Activated CD8-positive, alpha-beta memory T cell treated with anti-CD3 and anti-CD28 coated beads, Interleukin-2, amount 50 U/mL, for 24 hours (primary cell): ENCODE results near the gene MVK.

ENCODE experiments used
- DNase-seq: peaks from one replicate; pipeline ENCODE4 v3.0.0-alpha.2; 2020; ENCODE audit errors: extremely low read depth

The MVK gene

GRCh38 chr12:109608793-109609192 lies 35.2 kb downstream of the MVK start:
- DNase-seq: no peak

DNA sequence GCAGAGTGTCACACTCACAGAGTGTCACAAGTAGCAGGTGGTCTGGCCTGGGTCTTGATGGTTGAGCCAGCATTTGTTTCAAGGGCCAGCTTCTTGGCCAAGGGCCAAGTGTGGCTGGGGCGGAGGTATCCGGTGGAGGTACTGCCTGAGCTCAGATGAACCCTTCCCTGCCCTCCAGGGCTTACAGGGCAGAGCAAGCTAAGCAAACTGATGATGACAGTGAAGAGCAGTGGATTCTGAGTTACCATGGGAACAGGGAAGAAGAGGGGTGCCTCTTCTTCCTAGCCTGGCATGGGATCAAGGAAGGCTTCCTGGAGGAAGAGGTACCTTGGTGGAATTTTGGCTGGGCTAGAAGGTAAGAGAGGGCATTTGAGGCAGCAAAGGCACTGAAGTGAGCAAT lies 35.7 kb downstream of the MVK start:
- no peak for DNase-seq

- DNase-seq: no peak
Observed at GRCh38 chr12:109610523-109610922, 36.9 kb downstream of the MVK start.

- DNase-seq: no peak
Observed at GRCh38 chr12:109611223-109611622, 37.6 kb downstream of the MVK start.

DNA sequence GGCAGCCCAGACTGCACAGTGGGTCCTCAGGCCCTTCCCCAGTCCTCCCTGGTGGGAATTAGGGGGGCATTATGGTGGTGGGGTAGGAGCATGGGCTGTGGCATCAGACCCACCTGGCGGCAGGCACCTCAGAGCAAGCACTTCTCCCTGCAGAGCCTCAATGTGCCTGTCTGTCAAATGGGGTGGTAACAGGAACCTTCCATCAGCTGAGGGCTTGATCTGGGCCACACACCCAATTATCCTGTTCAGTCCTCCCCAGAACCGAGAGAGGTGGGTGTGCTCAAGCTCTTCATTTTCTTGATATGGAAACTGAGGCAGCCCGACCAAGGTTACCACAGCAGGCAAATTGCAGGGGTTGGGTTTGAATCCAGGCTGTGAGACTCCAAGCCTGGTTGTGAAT lies 38.4 kb downstream of the MVK start:
- no peak for DNase-seq

- no peak for DNase-seq
Observed at GRCh38 chr12:109612975-109613502, 39.4 kb downstream of the MVK start.

DNA sequence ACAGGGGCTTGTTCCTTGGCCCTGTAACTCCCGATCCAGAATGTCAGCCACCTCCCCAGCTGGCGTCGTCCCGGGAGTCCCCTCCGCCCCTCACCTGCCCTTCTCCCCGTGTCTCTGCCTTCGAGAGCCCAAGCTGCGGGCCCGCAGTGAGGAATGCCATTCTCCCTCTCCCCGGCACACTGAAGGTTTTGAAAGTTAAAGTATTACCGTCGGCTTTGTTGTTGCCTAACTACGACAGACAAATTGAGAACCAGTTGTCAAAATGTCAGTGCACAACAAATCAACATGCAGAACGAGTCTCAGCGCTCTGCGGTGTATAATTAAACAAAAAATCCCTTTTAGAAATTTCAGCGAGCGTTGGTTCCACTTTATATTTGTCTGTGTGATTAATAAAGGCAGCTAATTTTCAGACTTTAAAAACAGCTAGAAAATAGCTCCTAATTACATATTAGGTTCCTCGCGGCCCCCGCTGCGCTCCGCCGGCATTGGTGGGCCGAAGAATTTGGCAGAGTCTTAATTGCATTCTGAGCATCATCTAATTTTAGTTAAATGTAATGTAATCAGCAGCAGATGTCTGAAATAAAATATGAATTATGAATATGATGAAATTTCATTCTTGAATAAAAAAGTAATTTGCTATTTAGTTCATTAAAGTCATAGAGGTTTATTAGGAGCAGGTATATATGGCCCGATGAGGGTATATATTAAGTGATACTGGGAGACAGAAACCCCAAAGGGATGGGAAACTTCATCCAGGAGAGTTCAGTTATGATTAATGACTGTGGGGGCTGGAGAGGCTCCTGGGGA lies 40.3 kb downstream of the MVK start:
- no peak for DNase-seq

- no peak for DNase-seq
Observed at GRCh38 chr12:109615556-109616229, 42.1 kb downstream of the MVK start.

DNA sequence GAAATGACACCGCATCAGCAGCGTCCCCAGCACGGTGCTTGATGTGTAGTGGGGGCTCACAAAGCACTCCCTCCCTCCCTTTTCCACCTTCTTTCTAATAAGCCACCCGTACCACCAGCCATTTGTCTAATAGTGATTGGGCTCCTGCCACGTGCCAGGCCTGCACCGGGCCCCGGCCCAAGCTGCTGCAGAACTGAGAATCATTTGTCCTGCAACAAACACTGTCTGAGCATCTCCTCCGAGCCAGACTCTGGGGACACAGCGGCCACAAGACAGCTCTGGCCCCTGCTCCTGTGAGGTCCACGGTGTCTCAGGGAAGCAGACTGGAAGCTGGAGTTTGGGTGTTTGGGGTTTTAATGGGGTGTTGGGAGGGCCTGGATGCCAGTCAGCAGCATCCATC lies 43.9 kb downstream of the MVK start:
- DNase-seq: no peak

DNA sequence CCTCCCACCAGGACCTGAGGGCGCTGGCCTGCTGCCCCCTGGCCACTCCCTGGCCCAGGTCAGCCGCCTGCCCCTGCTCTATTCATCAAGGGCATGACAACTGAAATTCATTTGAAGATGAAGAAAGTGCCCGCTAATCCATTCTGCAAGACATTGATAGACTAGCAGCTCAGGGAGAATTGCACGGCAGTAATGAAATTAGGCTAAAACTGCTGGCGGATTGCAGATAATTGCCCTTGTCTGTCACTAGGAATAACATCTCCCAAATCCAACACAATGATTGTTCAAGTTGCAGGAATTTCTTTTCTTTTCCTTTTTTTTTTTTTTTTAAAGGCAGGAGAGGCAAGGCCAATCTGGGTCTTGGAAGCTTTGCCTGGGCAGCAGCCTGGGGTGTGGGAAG lies 44.5 kb downstream of the MVK start:
- no peak for DNase-seq

- no peak for DNase-seq
Observed at GRCh38 chr12:109619002-109619604, 45.5 kb downstream of the MVK start.

GRCh38 chr12:109621211-109621694 lies 47.7 kb downstream of the MVK start:
- DNase-seq: no peak

DNA sequence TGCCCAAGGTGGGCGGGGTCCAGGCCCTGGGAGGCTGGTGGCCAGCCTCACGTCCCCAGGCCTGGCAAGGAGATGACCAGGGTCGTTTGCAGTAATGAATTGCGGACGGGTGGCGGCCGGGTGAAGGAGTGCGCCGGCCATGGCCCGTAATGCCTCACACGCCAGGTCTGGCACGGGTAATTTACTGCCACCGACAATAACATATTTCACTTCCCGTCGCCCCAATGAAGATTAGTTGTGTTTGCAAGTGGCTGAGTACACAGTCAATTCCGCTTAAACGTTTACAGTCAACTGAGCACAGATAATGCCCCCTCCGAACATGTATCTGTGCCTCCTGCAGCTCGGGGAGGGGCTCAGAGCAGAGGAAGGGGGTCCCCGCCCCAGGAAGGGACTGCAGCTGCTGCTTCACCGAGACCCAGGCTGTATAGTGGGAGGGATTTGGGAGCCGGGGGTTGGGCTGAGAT lies 48.3 kb downstream of the MVK start:
- no peak for DNase-seq

GRCh38 chr12:109624467-109624866 lies 50.9 kb downstream of the MVK start:
- no peak for DNase-seq

- DNase-seq: no peak
Observed at GRCh38 chr12:109625131-109625559, 51.6 kb downstream of the MVK start.

GRCh38 chr12:109625749-109626377 lies 52.3 kb downstream of the MVK start:
- DNase-seq: no peak

GRCh38 chr12:109626378-109627115 lies 53.0 kb downstream of the MVK start:
- no peak for DNase-seq

- DNase-seq: no peak
Observed at GRCh38 chr12:109627633-109628032, 54.0 kb downstream of the MVK start.

- no peak for DNase-seq
Observed at GRCh38 chr12:109630107-109630506, 56.5 kb downstream of the MVK start.

DNA sequence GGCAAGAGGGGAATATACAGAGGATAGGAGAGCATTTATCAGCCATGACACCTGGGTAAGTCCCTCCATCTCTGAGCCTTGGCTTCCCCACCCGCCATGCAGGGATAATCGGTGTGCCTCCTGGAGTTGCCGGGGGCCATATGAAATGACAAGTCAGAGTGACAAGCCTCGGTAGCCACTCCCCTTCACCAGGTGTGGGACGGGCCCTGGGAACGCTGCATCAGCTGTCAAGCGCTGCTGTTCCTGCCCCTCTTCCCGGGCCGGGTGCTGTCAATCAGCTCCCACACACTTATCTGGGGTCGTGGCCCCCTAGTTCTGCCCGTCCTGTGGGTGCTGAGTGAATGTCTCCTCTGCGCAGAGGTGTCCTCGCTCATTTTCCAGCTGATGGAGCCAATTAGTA lies 57.2 kb downstream of the MVK start:
- DNase-seq: no peak

- DNase-seq: no peak
Observed at GRCh38 chr12:109631302-109631701, 57.7 kb downstream of the MVK start.
